GM21360 (cell line): ENCODE measurements around the gene ALDH9A1.
"Not testable (repeated sequence)": the region's sequence is repeated elsewhere in the genome, so short reads cannot be mapped to it uniquely, and the experiment has no call there.

Source experiments
- ATAC-seq: cut with Tn5 transposase; IDR thresholded peaks from one replicate; pipeline ENCODE4 v1.9.1; 2021; ENCODE audit warnings: mild to moderate bottlenecking, moderate library complexity; ENCODE audit not compliant: unreplicated experiment

ALDH9A1 gene

DNA sequence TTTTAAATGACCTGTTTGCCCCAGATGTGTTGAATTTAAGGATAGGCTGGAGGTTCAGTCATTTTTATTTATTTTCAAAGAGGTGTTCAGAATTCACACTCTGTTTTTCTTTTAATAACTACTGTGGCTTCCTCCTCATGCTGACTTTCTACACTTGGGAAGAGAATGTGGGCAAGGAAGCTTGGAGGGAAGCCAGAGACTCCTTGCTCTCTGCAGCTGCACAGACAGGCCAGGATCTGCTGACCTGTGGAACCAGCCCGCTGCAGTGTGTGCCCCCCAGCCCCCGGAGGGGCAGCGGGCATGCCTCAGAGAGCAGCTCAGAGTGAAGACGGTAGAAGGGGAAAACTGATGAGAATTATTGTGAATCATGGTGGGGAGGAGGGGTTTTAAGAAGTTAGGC, 50.4 kb downstream of the ALDH9A1 start:
- ATAC-seq: no peak

DNA sequence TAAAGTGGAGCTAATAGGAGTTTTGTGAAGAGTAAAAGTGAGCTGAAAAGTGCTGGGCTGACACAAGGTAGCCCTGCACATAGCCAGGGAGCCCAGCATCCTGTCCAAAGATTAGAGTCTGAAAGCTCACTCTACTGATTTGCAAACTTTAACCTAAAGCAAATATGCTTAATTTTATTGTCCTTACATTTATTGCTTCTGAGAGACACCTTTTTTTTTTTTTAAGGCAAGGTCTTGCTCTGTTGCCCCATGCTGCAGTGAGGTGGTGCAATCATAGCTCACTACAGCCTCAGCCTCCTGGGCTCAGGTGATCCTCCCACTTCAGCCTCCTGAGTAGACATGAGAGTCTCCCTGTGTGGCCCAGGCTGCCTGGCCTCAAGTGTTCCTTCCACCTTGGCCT, 50.8 kb downstream of the ALDH9A1 start:
- ATAC-seq: no peak

DNA sequence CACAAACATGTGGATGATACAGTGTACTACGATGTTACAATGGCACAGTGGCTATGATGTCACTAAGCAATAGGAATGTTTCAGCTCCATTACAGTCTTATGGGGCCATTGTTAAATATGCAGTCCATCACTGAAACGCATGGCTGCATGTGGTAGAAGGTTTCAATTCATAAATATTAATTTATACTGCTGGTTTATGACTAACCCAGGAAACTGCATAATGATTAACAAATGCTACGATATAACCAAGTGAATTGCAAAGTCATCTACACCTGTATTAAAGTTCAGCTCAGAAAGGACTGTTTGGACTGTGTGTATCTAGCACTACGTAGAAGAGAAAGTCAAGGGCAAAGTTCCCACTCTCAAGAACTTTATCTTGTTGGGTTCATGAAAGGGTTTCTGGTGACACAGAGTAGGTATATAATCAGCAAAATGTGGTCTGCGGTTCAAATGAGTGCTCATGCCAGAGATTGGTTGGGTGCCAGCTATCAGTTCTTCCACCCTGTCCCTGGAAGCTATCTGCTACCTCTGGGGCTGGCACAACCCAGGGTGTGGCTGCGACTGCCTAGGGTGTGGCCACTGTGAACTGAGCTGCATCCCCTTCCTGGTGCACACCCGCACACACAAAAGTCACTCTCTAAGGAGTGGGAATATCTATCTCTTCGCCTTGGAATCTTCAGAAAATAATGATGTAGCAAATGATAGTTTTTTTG, 52.6 kb downstream of the ALDH9A1 start:
- no peak for ATAC-seq

DNA sequence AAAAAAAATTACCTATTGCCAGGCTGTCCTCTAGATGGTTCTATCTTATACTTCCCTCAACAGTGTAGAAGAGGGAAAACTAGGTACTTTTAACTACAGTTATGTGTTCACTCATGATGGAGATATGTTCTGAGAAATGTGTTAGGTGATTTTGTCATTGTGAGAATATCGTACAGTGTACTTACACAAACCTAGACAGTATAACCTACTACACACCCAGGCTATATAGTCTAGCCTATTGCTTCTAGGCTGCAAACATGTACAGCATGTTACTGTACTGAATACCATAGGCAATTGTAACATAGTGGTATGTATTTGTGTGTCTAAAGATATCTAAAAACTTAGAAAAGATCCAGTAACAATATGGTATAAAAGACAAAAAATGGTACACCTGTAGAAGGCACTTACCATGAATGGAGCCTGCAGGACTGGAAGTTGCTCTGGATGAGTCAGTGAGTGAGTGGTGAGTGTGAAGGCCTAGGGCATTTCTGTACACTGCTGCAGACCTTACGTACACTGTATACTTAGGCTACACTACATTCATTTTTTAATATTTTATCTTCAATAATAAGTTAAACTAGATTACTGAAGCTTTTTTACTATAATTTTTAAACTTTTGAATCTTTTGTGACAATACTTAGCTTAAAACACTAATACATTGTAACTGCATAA, 54.2 kb downstream of the ALDH9A1 start:
- ATAC-seq: no peak

DNA sequence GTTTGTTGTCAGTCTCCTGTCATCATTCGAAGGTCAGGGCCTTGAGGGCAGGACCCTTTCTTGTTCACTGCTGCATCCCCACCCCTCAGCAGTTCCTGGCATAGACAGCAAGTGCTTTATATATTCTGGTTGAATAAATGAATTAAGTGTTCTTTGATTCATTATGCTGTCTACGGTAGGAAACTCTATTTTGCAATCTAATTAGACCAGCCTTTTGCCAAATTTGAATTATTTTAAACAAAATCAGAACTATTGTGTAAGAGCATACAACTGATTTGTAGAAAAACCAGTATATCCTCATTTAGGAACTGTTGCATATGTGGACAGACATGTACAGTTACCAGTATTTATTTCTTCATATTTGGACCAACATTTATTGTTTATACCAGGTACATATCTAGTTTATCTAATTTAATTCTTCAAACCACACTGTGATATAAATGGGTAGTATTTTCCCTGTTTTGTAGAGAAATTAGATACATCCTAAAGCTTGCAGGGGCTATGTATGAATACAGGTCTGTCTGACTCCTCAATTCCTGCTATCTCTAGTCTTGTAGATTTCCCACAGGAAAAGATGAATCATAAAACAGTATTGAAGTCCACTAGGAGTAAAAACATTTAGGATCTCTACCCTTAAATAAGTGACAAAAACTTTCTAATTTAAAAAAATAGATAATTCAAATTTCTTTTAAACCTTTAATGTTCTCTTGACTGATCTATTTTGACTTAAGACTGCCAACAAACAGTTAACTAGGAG, 57.0 kb downstream of the ALDH9A1 start:
- ATAC-seq: no peak

DNA sequence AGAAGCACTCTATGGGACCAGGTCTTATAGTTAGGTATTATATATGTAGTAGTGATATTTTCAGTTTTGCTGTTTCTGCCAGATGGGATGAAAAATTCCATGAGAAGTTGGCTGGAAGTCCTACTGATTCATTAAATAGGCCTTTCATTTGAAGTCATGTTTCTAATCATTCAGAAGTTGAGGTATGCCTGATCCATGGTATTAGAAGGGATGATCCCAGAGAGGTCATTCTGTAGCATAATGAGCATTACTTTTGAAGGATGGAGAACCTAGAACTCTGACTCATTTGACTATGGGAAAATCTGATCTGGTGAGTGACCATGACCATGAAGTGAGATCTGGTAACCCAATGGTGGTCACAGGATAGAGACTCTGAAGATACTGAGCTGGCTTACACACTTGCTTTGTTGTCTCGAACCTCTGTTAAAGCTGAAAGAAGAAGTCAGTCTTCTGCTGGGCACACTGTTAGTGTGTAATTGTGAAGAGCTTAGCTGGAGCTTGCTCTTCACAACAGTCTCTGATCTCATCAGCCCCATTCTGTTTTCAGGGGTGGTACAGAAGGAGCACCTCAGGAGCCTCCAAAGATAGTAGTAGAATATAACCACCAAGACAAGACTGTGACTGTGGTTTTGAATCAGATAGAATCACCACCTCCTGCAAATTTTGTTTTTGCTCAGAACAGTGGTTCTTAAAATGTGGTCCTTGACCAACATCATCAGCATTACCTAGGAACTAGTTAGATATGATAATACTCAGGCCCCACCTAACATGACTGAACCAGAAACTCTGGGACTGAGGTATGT, 58.3 kb downstream of the ALDH9A1 start:
- no peak for ATAC-seq

DNA sequence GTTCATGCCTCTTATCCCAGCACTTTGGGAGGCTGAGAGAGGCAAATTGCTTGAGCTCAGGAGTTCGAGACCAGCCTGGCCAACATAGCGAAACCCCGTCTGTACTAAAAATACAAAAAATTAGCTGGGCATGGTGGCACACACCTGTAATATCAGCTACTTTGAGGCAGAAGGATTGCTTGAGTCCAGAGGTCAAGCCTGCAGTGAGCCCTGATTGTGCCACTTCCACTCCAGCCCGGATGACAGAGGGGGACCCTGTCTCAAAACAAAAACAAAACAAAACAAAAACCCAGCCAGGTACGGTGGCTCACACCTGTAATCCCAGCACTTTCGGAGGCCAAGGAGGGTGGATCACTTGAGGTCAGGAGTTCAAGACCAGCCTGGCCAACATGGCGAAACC, 60.2 kb downstream of the ALDH9A1 start:
- not testable (repeated sequence) for ATAC-seq

DNA sequence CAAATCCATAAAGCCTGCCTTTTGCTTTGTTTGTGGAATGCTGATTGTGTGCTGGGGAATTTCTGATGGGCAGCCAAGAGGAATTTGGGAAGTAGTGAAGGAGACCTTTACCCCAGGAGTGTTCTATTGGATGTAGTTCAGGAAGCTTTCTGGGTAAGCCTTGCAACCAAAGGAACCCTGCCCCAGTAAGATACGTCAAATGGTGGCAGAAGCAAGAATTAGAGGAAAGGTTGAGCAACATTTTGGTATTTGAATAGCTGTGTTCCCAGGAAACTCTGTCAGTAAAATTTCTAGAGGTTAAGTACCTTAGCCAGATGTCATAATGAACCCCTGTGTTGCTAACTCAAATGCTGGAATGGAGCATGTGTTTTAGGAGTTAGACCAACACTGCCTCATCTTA, 60.9 kb downstream of the ALDH9A1 start:
- ATAC-seq: no peak

DNA sequence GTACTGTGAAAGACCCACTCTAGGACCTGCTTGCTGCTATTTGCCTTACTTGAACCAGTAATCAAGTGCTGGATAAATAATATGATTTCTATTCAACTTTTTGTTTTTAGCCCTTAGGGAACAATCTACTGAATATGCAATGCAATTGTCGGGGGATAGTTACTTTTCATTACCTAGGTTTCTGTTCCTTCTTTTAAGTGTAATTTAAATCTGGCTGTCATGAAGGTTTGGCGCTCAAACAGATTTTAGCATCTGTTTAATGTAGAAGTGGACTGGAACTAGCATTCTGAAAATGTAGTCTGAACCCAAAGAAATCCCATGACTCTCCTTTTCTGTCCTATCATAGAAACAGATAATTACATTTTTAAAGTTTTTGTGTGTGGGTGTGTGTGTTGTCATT, 62.5 kb downstream of the ALDH9A1 start:
- no peak for ATAC-seq

DNA sequence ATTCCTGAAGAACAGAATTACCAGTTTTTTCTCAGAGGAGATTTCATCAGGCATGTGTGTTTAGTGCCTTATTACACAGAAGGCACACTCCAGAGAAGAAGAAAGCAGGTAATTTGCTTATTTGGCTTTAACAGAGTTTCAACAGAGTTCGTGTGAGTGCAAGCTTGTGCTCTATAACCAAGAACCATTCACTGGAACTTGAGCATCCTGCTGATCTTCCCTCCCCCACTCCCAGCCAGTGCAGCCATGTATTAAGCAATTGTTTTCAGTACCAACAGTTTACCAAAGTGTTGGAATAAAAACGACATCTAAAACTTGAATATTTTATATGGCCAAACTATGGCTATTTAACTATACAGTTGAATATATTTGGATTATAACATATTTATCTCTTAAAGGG, 63.0 kb downstream of the ALDH9A1 start:
- no peak for ATAC-seq

DNA sequence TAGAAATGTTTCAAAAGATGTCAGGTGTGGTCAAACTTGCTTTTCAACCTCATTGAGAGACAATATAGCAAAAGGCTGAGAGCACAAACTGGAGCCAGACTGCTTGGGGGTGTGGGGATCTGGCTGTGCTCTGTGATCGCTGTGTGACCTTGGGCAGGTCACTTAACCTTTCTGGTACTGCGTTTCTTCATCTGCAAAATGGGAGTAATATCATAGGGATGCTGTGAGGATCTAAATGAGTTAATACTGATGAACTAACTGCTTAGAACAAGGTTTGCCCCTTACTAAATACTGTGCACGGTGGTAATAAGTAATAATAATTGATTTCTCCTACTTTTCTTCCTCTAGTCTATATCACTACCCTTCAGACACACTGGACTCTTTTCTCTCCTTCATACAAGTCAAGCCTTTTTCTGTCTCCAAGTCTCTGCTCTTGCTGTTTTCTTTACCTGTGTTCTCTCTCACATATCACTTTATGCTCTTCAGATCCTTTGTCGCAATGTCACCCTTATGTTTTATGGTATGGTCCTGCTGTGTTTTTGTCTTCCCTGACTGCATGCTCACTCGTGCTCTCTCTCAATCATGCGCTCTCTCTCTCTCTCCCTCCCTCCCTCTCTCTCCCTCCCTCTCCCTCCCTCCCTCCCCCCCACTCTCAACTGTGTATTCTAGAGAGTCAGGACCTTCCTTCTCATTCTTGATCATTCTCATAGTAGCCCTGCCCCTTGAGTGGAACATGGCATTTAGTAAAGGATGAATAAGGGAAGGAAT, 64.0 kb downstream of the ALDH9A1 start:
- no peak for ATAC-seq

DNA sequence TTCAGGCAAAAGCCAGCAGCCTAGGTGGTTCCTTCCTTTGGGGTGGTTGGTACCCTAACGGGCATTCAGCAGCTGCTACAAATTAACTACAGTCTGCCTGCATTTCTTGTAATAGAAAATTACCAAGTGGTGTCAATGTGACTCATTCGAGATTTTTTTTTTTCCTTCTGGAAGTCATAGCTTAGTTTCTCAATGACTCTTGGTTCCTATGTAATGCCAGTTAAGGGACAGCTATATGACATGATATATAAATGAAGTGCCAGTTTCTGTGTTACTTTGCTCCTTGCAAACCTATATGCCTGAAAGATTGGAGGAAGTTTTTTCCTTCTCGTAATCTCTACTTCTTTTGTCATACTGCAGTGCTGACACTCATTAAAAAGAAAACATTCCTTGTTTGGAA, 64.7 kb downstream of the ALDH9A1 start:
- ATAC-seq: no peak

DNA sequence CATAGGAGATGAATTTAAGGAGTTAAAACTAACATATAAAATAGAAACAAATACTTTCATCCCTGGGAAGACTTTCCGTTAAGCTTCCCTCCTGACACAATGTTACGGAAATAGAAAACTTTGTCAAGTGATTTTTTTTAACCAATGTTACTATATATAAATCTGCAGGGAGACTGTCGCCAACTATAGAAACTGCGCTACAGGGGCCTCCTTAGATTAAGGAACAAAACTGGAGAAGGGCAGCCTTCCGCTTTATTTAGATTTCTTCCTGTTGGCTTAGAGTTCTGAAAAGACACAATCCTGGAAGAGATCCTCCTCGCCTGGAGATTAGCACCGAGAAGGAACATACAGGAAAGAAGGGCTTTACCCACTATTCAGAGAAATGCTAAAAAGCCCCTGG, 65.9 kb downstream of the ALDH9A1 start:
- no peak for ATAC-seq

DNA sequence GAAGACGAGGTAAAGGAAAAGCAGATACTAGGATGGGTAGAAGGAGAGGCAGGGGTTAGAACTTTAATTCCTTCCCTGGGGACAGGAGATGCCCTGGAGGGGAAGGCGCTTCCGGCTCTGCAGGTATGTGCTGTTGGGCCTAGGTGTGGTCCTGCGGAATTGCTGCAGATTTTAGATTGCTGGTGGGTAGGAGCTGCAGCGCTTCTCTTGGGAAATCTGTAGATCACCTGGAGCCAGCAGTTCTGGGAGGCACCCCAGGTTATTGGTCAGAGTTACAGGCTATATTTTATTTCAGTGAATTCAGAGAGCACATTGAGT, 66.3 kb downstream of the ALDH9A1 start:
- ATAC-seq: no peak

DNA sequence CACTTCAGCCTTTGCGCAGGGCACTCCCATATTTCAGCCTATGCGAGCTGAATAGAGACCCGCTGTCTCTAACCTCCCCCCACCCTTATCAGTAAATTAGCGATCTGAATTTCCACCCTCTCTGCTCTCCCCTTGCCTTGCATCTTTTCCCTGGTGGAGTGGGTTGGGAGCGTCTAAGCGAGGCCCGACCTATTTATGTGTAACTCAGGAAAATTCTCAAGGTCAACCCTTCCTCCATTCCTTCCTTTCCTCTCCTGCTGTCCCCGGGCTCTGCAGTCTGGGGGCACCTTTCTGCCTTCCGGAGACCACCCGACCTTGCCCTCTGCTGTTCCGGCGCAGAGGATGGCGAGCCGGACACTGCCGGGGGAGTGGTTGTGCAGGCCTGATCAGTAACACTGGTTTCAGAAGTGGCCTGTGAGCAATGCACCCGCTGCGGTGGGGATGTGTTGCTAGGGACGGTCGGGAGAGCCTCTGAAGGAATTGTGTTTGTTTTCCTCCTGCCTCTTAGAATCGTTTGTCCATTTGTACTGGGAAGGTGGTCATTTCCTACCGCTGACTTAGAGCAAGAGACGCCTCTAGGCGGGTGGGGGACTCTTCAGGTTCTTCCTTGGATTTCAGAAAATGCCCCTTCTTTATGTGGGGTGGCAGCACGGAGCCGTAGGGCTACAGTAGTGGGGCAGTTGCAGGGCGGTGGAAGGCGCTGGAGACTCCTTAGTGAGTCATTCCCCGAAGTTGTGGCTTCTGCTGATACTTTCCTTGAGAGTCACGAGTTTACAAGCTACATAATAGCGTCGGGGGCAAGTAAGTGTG, 66.8 kb downstream of the ALDH9A1 start:
- ATAC-seq: peak; percentile 38

DNA sequence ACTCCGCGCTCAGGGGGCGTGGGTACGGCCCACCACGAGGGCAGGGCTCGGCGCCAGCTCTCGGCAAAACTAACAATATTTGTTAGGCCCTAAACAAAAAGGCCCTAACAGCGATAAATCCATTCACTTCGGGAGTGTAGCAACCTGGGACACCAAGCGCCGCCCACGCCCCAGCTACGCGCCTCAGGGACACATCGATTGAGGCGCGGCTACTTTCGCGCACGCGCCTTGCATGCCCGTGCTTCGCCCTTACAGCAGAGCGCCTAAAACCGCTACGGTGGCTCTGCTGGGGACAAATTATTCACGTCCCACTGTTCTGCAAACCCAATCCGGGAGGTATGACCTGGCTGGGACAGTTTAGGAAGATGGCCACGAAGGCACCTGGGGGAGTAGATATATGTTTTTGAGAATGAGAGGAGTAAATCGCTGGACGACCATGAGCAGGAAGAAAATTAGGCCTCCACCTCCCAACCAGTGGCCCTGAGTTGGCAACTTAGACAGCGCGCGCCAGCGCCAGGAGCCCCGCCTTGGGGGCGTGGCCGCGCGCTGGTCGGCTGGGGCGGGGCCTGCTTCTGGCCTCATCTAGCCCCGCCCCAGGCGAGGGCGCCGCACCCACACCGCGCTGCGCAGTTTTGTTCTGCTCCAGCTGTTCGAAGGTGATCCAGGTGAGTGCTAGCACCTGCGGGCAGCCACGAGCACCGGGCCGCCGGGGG, 67.6 kb downstream of the ALDH9A1 start, which contains the start of gene MGST3:
Gene MGST3 (plus strand): TSS at position 606 of the 713 bp plus-strand sequence. CDS start 18,614 bp downstream, outside the sequence.
- peak; percentile 83 for ATAC-seq

DNA sequence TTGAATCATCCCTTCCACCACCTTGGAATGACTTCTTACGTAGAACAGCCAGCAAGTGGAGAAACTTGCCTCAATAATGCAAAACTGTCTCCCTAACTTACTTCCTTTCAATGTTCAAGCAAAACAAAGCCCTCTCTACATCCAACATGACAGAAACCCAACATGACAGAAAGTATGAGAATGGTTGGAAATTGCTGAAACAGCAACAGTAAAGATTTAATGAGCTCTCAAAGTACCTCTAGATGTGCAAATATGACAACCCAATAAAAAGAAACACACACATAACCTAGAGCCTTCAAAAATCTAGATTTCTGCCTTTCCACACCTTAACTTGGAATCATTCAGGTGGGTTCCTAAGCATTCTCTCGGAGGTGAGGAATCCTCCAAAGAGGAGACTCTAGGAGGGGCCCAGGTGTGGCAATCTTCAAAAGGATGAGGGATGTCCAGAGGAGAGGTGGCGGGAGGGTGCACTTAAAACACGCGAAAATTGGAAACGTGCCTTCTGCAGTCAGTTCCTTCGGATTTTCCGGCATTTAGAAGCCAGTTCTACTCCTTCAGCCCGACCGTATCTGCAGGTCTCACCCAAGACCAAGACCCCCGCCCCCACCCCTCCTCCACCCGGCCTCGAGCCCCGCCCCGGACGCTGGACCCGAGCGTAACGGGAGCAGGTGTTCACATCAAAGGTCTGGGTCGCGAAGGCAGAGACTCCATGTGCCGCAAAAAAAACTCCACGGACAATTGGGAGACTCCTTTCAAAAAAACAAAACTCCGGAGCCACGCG, 68.3 kb downstream of the ALDH9A1 start:
- ATAC-seq: no peak

DNA sequence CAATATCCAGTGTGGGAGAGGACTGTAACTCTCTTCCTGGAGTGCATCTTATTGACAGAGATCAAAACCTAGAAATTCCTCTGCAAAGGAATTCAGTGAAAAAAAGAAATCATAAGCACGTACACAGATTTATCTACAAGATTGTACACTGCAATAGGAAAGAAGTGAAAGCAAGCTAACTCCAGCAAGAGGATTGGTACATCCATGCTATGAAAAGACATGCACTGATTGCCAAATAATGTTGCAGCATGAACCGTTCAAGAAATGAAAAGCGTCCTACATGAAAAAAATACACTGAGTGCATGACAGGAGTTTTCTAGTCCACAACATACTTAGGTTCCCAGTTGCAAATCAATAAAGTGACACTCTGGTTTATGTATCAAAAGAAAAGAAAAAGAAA, 69.2 kb downstream of the ALDH9A1 start:
- no peak for ATAC-seq
